ENCODE data around the gene C4orf50.

Gene C4orf50

DNA sequence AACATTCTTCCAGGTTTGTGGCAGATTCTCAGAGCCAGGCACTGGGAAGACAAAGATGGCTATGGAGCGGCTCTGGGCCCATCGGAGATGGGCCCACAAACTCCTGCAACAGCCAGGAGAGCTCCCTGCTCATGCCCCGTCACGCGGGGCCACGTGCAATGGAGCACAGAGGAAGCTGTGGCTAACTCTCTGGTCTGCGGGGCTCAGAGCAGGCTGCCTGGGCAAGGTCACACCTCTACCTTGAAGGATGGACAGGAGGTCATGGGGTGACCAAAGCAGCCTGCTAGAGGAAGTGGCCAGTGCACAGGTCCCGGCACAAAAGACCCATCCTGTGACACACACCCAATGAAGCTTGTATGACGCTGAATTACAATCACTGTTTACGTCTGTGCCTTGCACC, 45.2 kb downstream of the C4orf50 start:
- no peak overlapping the region for H3K9ac ChIP-seq (ENCODE audit: low read length)
- H4K12ac ChIP-seq (ENCODE audit: low read depth, low read length): no peak overlapping the region
- H2BK120ac ChIP-seq (ENCODE audit: insufficient read depth, low read length, poor library complexity): no peak overlapping the region
- no peak overlapping the region for H2AFZ ChIP-seq (ENCODE audit: insufficient read depth, low read length, poor library complexity)
- no peak for DNase-seq
- H3K4ac ChIP-seq (ENCODE audit: low read depth, low read length): no peak overlapping the region
- no peaks in the 10 kb centered on the region for H3K79me1 ChIP-seq (ENCODE audit: low read length)
- H3K9me3 ChIP-seq (ENCODE audit: insufficient read depth, low read depth, low read length): no peaks in the 10 kb centered on the region
- no peak overlapping the region for H3K18ac ChIP-seq (ENCODE audit: low read length)
- no CpG with 5 or more reads among the region's 10 CpGs for WGBS (ENCODE audit: extremely low coverage, insufficient coverage, insufficient read length)
- no peaks in the 10 kb centered on the region for H3K79me2 ChIP-seq (ENCODE audit: control insufficient read depth, insufficient read depth, low read length, poor library complexity)
- H4K91ac ChIP-seq (ENCODE audit: low read depth, low read length): no peak overlapping the region
- no peaks in the 10 kb centered on the region for H3K27me3 ChIP-seq (ENCODE audit: insufficient read depth, low read length)
- H3K27ac ChIP-seq (ENCODE audit: low read depth, low read length): no peak overlapping the region
- no peak overlapping the region for H3K4me2 ChIP-seq (ENCODE audit: low read length)
- H2AK5ac ChIP-seq (ENCODE audit: low read length): no peak overlapping the region
- no peak overlapping the region for H2BK5ac ChIP-seq (ENCODE audit: low read depth, low read length, poor library complexity)
- no peak overlapping the region for H3K4me3 ChIP-seq (ENCODE audit: low read depth, low read length)
- H3K4me1 ChIP-seq (ENCODE audit: control insufficient read depth in 1 of 2, insufficient read depth in 2 of 2, low read length in 2 of 2): no peaks in the 10 kb centered on the region
- no peak overlapping the region for H2BK12ac ChIP-seq (ENCODE audit: low read length)
- no peak overlapping the region for H3K23ac ChIP-seq (ENCODE audit: low read length)
- no peak overlapping the region for H3K14ac ChIP-seq (ENCODE audit: low read length)
- no peaks in the 10 kb centered on the region for H3K36me3 ChIP-seq (ENCODE audit: control insufficient read depth in 1 of 2, insufficient read depth in 2 of 2, low read length in 2 of 2)
- no peak overlapping the region for H4K8ac ChIP-seq (ENCODE audit: low read depth, low read length)

DNA sequence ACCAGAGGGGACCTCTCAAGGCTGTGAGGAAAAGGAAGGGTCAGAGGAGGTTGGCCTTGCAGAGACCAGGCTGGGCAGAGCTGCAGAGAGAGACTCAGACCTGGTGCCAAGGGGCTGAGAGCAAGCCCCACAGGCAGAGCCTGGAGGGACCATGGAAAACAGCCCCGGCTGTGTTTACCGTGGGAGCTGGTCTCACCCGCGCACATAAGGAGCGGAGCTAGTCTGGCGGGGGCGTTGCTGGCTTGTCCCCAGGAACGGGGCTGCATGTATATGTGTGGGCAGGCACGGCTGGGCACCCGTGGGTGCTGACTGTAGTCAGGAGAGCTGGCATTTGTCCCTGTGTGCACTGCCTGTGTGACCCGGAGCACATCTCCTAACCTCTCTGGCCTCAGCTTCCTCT, 45.7 kb downstream of the C4orf50 start:
- Histone ChIP-seq H2AFZ (ENCODE audit: insufficient read depth, low read length, poor library complexity) (no peak overlapping the region), H3K4me3 (ENCODE audit: low read depth, low read length) (no peak overlapping the region), H3K14ac (ENCODE audit: low read length) (no peak overlapping the region), H2BK5ac (ENCODE audit: low read depth, low read length, poor library complexity) (no peak overlapping the region), H4K8ac (ENCODE audit: low read depth, low read length) (no peak overlapping the region), H2BK120ac (ENCODE audit: insufficient read depth, low read length, poor library complexity) (no peak overlapping the region), H3K9me3 (ENCODE audit: insufficient read depth, low read depth, low read length) (no peaks in the 10 kb centered on the region), H3K79me1 (ENCODE audit: low read length) (no peaks in the 10 kb centered on the region), H3K27me3 (ENCODE audit: insufficient read depth, low read length) (no peaks in the 10 kb centered on the region), H2BK12ac (ENCODE audit: low read length) (no peak overlapping the region), H3K27ac (ENCODE audit: low read depth, low read length) (no peak overlapping the region), H4K91ac (ENCODE audit: low read depth, low read length) (no peak overlapping the region), H3K36me3 (ENCODE audit: control insufficient read depth in 1 of 2, insufficient read depth in 2 of 2, low read length in 2 of 2) (no peaks in the 10 kb centered on the region), H3K4me1 (ENCODE audit: control insufficient read depth in 1 of 2, insufficient read depth in 2 of 2, low read length in 2 of 2) (no peaks in the 10 kb centered on the region), H3K18ac (ENCODE audit: low read length) (no peak overlapping the region), H4K12ac (ENCODE audit: low read depth, low read length) (no peak overlapping the region), H2AK5ac (ENCODE audit: low read length) (no peak overlapping the region), H3K4me2 (ENCODE audit: low read length) (no peak overlapping the region), H3K23ac (ENCODE audit: low read length) (no peak overlapping the region), H3K9ac (ENCODE audit: low read length) (no peak overlapping the region), H3K4ac (ENCODE audit: low read depth, low read length) (no peak overlapping the region), H3K79me2 (ENCODE audit: control insufficient read depth, insufficient read depth, low read length, poor library complexity) (no peaks in the 10 kb centered on the region)
- no CpG with 5 or more reads among the region's 11 CpGs for WGBS (ENCODE audit: extremely low coverage, insufficient coverage, insufficient read length)
- DNase-seq: no peak

DNA sequence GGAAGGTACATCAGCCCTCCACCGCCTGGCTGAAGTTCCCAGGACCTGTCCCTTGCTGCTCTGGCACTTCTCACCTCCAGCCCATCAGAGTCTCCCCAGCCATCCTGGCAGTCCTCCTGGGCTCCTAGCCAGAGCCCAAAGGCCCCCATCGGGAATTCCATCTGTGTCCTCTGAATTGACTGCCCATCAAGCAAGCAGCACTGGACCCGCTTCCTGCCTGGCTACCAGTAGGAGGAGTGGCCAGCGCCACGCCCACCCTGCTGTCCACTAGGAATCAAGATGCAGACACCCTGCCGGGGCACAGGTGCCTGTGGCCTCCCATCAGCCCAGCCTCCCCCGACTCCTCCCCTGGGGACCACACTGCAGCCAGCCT, 47.2 kb downstream of the C4orf50 start:
- no peak overlapping the region for H4K91ac ChIP-seq (ENCODE audit: low read depth, low read length)
- no peak overlapping the region for H2BK120ac ChIP-seq (ENCODE audit: insufficient read depth, low read length, poor library complexity)
- H4K8ac ChIP-seq (ENCODE audit: low read depth, low read length): no peak overlapping the region
- no peaks in the 10 kb centered on the region for H3K79me1 ChIP-seq (ENCODE audit: low read length)
- H3K27ac ChIP-seq (ENCODE audit: low read depth, low read length): no peak overlapping the region
- H3K23ac ChIP-seq (ENCODE audit: low read length): no peak overlapping the region
- no peak overlapping the region for H3K4me3 ChIP-seq (ENCODE audit: low read depth, low read length)
- H3K4ac ChIP-seq (ENCODE audit: low read depth, low read length): no peak overlapping the region
- no peak overlapping the region for H3K4me2 ChIP-seq (ENCODE audit: low read length)
- H3K14ac ChIP-seq (ENCODE audit: low read length): no peak overlapping the region
- H2AFZ ChIP-seq (ENCODE audit: insufficient read depth, low read length, poor library complexity): no peak overlapping the region
- WGBS (ENCODE audit: extremely low coverage, insufficient coverage, insufficient read length): no CpG with 5 or more reads among the region's 7 CpGs
- no peaks in the 10 kb centered on the region for H3K36me3 ChIP-seq (ENCODE audit: control insufficient read depth in 1 of 2, insufficient read depth in 2 of 2, low read length in 2 of 2)
- H3K4me1 ChIP-seq (ENCODE audit: control insufficient read depth in 1 of 2, insufficient read depth in 2 of 2, low read length in 2 of 2): no peaks in the 10 kb centered on the region
- no peaks in the 10 kb centered on the region for H3K79me2 ChIP-seq (ENCODE audit: control insufficient read depth, insufficient read depth, low read length, poor library complexity)
- H3K27me3 ChIP-seq (ENCODE audit: insufficient read depth, low read length): no peaks in the 10 kb centered on the region
- H2BK12ac ChIP-seq (ENCODE audit: low read length): no peak overlapping the region
- H4K12ac ChIP-seq (ENCODE audit: low read depth, low read length): no peak overlapping the region
- no peaks in the 10 kb centered on the region for H3K9me3 ChIP-seq (ENCODE audit: insufficient read depth, low read depth, low read length)
- H2BK5ac ChIP-seq (ENCODE audit: low read depth, low read length, poor library complexity): no peak overlapping the region
- H3K9ac ChIP-seq (ENCODE audit: low read length): no peak overlapping the region
- DNase-seq: no peak
- no peak overlapping the region for H3K18ac ChIP-seq (ENCODE audit: low read length)
- H2AK5ac ChIP-seq (ENCODE audit: low read length): no peak overlapping the region

DNA sequence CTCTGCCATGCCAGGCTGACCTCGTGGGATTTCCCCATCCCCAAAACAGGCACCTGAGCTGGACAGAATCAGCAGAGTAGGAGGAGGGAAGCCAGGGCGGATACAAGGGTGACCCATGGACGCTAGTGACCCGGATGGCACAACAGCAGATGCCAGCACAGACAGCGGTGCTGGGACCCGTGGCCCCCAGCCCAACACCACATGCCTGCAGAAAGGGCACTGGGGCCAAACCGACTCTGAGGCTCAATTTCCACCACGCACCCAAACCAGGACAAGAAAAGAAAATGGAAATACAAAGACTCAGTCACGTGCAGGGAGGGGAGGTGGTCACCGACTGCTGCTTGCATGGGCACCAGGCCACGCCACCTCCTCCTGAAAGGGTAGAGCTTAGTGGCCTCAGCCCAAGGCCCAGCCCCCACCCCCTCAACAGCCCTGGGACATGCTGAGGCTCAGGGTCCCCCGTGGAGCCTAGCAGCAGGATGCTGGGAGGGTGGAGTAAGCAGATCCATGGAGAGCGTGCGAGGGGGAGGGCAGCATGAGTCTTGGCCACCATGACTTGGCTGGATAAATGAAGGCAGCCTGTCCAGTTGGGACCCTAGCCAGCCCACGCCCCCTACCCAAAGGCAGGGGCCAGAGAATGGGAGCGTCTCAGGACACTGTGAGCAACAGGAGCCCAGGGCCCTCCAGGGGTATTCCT, 47.7 kb downstream of the C4orf50 start:
- Histone ChIP-seq H3K27ac (ENCODE audit: low read depth, low read length) (no peak overlapping the region), H3K79me2 (ENCODE audit: control insufficient read depth, insufficient read depth, low read length, poor library complexity) (no peaks in the 10 kb centered on the region), H3K4me1 (ENCODE audit: control insufficient read depth in 1 of 2, insufficient read depth in 2 of 2, low read length in 2 of 2) (no peaks in the 10 kb centered on the region), H3K27me3 (ENCODE audit: insufficient read depth, low read length) (no peaks in the 10 kb centered on the region), H2BK120ac (ENCODE audit: insufficient read depth, low read length, poor library complexity) (no peak overlapping the region), H4K12ac (ENCODE audit: low read depth, low read length) (no peak overlapping the region), H3K9me3 (ENCODE audit: insufficient read depth, low read depth, low read length) (no peaks in the 10 kb centered on the region), H4K91ac (ENCODE audit: low read depth, low read length) (no peak overlapping the region), H3K4ac (ENCODE audit: low read depth, low read length) (no peak overlapping the region), H3K14ac (ENCODE audit: low read length) (no peak overlapping the region), H2BK5ac (ENCODE audit: low read depth, low read length, poor library complexity) (no peak overlapping the region), H3K4me3 (ENCODE audit: low read depth, low read length) (no peak overlapping the region), H3K18ac (ENCODE audit: low read length) (no peak overlapping the region), H2AK5ac (ENCODE audit: low read length) (no peak overlapping the region), H3K9ac (ENCODE audit: low read length) (no peak overlapping the region), H3K23ac (ENCODE audit: low read length) (no peak overlapping the region), H3K4me2 (ENCODE audit: low read length) (no peak overlapping the region), H4K8ac (ENCODE audit: low read depth, low read length) (no peak overlapping the region), H2BK12ac (ENCODE audit: low read length) (no peak overlapping the region), H2AFZ (ENCODE audit: insufficient read depth, low read length, poor library complexity) (no peak overlapping the region), H3K36me3 (ENCODE audit: control insufficient read depth in 1 of 2, insufficient read depth in 2 of 2, low read length in 2 of 2) (no peaks in the 10 kb centered on the region), H3K79me1 (ENCODE audit: low read length) (no peaks in the 10 kb centered on the region)
- DNase-seq: no peak
- WGBS (ENCODE audit: extremely low coverage, insufficient coverage, insufficient read length): no CpG with 5 or more reads among the region's 16 CpGs
